Right lobe of liver (tissue), 6 donors: ENCODE measurements around the gene TNFRSF8. TPM values are rescaled to one million over a fixed set of nuclear protein-coding genes. Genes with fewer than 3 reads are reported as not detected.

Experiments
- ATAC-seq, 4 donors: fragments of 200-7000 bp; cut with Tn5 transposase; one replicate each; pipeline ENCODE4 v1.9.1; 2020; ENCODE audit warnings: mild to moderate bottlenecking in 4 of 4, moderate library complexity in 4 of 4
- DNase-seq, 3 donors: peaks; one replicate each; pipeline ENCODE4 v3.0.0-alpha.2; 2020
- H3K27ac ChIP-seq, 3 donors: fragments of 200-600 bp; one replicate each; pipeline ENCODE4 v1.8.0; 2022
- H3K27me3 ChIP-seq, 2 donors: fragments of 200-600 bp; one replicate each; pipeline ENCODE4 v1.8.0; 2022
- H3K36me3 ChIP-seq, 4 donors: fragments of 200-600 bp; sonication (generic) in 1 of 4; one replicate each; pipeline versions ENCODE4 v1.5.1 to v1.8.0; 2017 to 2022; ENCODE audit warnings: control low read depth in 1 of 4
- H3K4me1 ChIP-seq, 4 donors: fragments of 200-600 bp; sonication (generic) in 1 of 4; one replicate each; pipeline versions ENCODE4 v1.5.1 to v1.8.0; 2017 to 2022; ENCODE audit warnings: control low read depth in 1 of 4
- H3K4me3 ChIP-seq, 3 donors: fragments of 200-600 bp; one replicate each; pipeline ENCODE4 v1.8.0; 2022
- H3K9me3 ChIP-seq, 4 donors: fragments of 200-600 bp; sonication (generic) in 1 of 4; one replicate each; pipeline versions ENCODE4 v1.5.1 to v1.8.0; 2017 to 2022; ENCODE audit warnings: control low read depth in 1 of 4
- POLR2A ChIP-seq: fragments of 450-650 bp; IDR thresholded peaks from one replicate; pipeline ENCODE4 v1.6.1; 2017; ENCODE audit warnings: antibody characterized with exemption, mild to moderate bottlenecking
- WGBS: methylation state at CpG from one replicate; pipeline ENCODE4 v1.1.6; 2018; ENCODE audit warnings: low coverage, low lambda C conversion rate; ENCODE audit not compliant: insufficient coverage; ENCODE audit errors: missing lambda C conversion rate; 5-methylcytosine and 5-hydroxymethylcytosine counted together
- intact Hi-C, 2 donors: fragments of 100-400 bp; cut with DNase I; formaldehyde crosslinking; loops; one replicate each; pipeline versions ENCODE4 v1.11.2 to v1.14.1; 2022
- total RNA-seq, 6 experiments: library from RNA; depleted of rRNA in 2 of 6; stranded (reverse); fragments of >200 nt in 2 of 6; fragmentation: NEBNext Ultra II Directional in 3 of 6; extraction: Animal tissue kit (Norgen Biotek cat#: 25700) in 3 of 6; gene quantifications; one replicate each; pipeline versions ENCODE4 v1.1.0 to v1.2.4, GENCODE V29; 2016 to 2023
- TF ChIP-seq, protein P1 (sequence below), 4 donors: fragments of 200-600 bp in 3 of 4; fragments of 450-650 bp in 1 of 4; IDR thresholded peaks; one replicate each; pipeline versions ENCODE4 v1.5.1 to v1.8.0; 2016 to 2022; ENCODE audit warnings: antibody characterized with exemption in 4 of 4, mild to moderate bottlenecking in 2 of 4
- donor health status: DM: no; HTN: yes; CAD: no.
- donor health status: DM: no; HTN: no; CAD: no.
- donor health status: DM: no; HTN: no; CAD: no.
- donor health status: DM: no; HTN: yes; CAD: no.
- donor health status: DM: no; HTN: yes; CAD: no.

Gene TNFRSF8
- total RNA-seq, 6 experiments from 2014 or later, result 0.12 to 0.29 (median 0.19) TPM; not detected in 1

DNA sequence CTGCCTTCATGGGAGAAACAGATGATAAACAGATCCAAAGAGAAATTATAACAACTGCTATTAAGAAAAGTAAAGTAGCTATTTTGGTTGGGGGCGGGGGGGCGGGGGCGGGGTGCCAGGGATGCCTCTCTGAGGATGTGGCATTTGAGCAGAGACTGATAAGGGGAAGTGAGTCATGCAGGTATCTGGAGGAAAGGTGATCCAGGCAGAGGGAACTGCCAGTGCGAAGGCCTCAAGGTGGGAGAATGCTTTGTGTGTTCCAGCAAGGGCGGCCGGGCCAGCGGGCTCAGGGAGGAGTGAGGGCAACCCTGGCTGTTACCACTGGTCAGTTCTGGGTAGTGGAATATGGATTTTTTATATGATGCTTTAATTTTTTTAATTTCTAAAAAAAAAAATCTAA, 96.7 kb downstream of the TNFRSF8 start:
- H3K27ac ChIP-seq, result no peak overlapping the region
- intact Hi-C loops, result no loop called here

DNA sequence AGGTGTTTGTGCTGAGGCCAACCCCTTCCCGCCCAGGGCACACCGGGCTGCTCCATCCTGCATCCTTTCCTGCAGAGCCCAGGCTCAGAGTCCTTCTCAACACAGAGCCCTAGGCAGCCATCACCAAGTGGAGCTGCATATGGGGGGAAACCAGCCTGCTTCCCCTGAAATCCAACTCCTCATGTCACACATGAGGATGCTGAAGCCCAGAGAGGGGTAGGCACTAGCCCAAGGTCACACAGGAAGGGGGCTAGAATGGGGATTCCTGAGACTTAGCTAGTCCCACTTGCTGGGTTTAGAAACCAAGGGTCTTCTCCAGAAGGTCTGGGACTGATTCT, 98.2 kb downstream of the TNFRSF8 start:
- Histone ChIP-seq H3K27ac (peak overlapping the region; percentile 47 to 75 (median 71)), H3K4me1 (peaks cover 3 to 33% (median 13%) of the 10 kb centered on the region in 4 donors), H3K36me3 (no peaks in the 10 kb centered on the region), H3K4me3 (no peak overlapping the region), H3K27me3 (no peaks in the 10 kb centered on the region), H3K9me3 (no peaks in the 10 kb centered on the region)
- no peak for DNase-seq
- ATAC-seq, result no peak
- TF ChIP-seq POLR2A, result no peak
- TF ChIP-seq, protein P1, sequence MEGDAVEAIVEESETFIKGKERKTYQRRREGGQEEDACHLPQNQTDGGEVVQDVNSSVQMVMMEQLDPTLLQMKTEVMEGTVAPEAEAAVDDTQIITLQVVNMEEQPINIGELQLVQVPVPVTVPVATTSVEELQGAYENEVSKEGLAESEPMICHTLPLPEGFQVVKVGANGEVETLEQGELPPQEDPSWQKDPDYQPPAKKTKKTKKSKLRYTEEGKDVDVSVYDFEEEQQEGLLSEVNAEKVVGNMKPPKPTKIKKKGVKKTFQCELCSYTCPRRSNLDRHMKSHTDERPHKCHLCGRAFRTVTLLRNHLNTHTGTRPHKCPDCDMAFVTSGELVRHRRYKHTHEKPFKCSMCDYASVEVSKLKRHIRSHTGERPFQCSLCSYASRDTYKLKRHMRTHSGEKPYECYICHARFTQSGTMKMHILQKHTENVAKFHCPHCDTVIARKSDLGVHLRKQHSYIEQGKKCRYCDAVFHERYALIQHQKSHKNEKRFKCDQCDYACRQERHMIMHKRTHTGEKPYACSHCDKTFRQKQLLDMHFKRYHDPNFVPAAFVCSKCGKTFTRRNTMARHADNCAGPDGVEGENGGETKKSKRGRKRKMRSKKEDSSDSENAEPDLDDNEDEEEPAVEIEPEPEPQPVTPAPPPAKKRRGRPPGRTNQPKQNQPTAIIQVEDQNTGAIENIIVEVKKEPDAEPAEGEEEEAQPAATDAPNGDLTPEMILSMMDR (IDR thresholded peaks at IDR 0.05), result no peak
- no CpG with 5 or more reads among the region's 2 CpGs for WGBS
- intact Hi-C loops, result no loop called here

More for the DNA sequence above, 96.7 kb downstream of the TNFRSF8 start:
- Histone ChIP-seq H3K4me3 (no peak overlapping the region), H3K36me3 (no peaks in the 10 kb centered on the region), H3K4me1 (peaks cover 3 to 33% (median 13%) of the 10 kb centered on the region in 4 donors), H3K9me3 (no peaks in the 10 kb centered on the region), H3K27me3 (no peaks in the 10 kb centered on the region)
- peak in 1 of 4 donors; percentile 7 for ATAC-seq
- 82% methylated on average over 7 of the region's 7 CpGs for WGBS
- DNase-seq, result peak in 1 of 3 donors; percentile 26
- no peak for TF ChIP-seq POLR2A
- TF ChIP-seq, protein P1 (IDR thresholded peaks at IDR 0.05), result no peak

DNA sequence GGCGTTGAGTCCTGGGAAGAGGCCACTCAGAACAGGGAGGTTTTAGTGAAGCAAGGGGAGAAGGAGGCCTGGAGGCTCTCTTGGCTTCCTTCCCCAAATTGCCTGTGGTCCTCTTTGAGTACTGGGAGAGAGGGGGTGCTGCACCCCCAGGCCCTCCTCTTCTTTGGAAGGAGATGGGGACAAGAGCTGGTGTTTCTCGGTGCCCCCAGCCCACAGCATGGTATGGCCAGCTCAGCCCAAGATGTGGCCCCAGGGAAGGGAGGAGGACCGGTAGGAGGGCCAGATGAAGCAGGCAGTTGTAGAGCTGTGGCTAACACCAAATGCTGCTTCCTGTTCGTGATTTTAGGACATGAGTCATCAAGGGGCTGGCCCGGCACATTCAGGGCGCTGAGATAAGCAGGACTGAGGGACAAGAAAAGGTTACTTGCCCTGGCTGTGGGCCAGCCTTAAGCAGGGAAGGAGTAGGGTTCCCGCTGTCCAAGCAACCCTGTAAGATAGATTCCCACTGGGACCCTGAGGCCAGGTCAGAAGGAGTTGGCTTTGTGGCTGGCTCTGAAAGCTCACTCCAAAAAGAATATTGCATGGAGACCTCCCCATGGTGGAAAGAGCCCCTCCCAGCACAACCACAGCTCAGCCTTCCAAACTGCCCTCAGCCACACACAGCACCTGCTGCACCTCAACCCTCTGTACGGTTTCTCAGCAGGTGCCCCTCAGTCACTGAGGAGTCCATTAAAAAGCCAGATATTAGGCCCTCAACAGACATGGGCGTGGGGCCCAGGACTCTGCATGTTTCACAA, 98.8 kb downstream of the TNFRSF8 start:
- intact Hi-C loops, result no loop called here
- Histone ChIP-seq H3K9me3 (no peaks in the 10 kb centered on the region), H3K27ac (peak overlapping the region; percentile 47 to 75 (median 71)), H3K4me3 (no peak overlapping the region), H3K4me1 (peaks cover 3 to 33% (median 13%) of the 10 kb centered on the region in 4 donors), H3K36me3 (no peaks in the 10 kb centered on the region), H3K27me3 (no peaks in the 10 kb centered on the region)
- 5% methylated on average over 4 of the region's 9 CpGs for WGBS
- TF ChIP-seq, protein P1 (IDR thresholded peaks at IDR 0.05), result no peak
- TF ChIP-seq POLR2A, result peak; percentile 81
- ATAC-seq, result peak; percentile 74 to 80 (median 76)
- peak; percentile 83 to 93 (median 86) for DNase-seq

DNA sequence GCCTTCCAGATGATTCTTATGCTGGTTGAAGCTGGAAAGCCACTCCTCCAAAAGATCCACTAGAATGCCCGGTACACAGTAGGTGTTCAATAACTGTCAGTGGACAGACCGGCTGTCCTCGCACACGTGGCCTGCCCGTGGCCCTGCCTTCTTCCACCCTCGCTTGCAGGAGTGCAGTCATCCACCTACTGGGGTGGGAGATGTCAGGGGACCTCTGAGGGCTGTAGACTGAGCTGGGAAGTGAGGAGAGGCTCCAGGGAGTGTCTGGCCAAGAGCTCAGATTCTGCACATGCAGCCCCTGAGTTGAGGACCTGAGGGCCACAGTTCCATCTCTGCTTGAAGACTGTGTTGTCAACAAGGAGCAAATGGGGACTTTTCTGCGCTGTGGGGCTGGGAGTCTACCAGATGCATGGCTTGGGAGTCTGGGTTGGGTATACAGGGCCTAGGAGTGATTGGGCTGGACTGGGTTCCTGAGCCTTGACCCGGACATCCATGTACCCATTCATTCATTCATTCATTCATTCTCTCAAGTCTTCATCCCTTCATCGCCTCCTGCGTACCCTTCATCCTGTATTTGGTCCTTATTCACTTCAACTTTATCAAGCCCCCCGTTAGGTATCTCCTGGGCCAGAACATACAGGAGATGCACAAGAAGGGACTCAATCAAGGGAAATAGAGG, 99.5 kb downstream of the TNFRSF8 start:
- WGBS, result 65% methylated on average over 5 of the region's 11 CpGs
- no peak for TF ChIP-seq POLR2A
- ATAC-seq (no peak), DNase-seq (no peak)
- peak overlapping the region; percentile 47 to 75 (median 71) for H3K27ac ChIP-seq
- no peaks in the 10 kb centered on the region for H3K36me3 ChIP-seq
- no peaks in the 10 kb centered on the region for H3K9me3 ChIP-seq
- H3K4me3 ChIP-seq, result no peak overlapping the region
- H3K27me3 ChIP-seq, result no peaks in the 10 kb centered on the region
- intact Hi-C loops, result no loop called here
- H3K4me1 ChIP-seq, result peaks cover 3 to 26% (median 10%) of the 10 kb centered on the region in 4 donors

DNA sequence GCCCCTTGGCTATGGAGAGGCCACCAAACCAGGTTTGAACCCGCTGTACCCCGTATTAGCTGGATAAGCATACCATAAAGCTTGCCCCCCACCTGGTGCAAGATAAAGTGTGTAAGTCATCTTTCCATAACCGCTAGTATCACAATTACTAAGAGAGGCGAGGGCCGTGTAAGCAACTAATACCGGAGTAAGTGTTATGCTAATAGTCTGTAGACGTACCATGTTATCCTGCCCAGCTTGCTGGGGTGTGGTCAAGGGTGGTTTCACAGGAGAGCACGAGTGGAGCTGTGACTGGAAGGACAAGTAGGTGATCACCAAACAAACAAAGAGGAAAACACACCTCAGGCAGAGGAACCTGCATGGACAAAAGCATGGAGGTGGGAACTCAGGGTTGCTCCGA, 100.1 kb downstream of the TNFRSF8 start:
- Histone ChIP-seq H3K27ac (no peak overlapping the region), H3K9me3 (no peaks in the 10 kb centered on the region), H3K36me3 (no peaks in the 10 kb centered on the region), H3K27me3 (no peaks in the 10 kb centered on the region), H3K4me3 (no peak overlapping the region), H3K4me1 (peaks cover 3 to 20% (median 7%) of the 10 kb centered on the region in 4 donors)
- no peak for ATAC-seq
- no peak for DNase-seq
- 83% methylated on average over 8 of the region's 9 CpGs for WGBS
- intact Hi-C loops, result no loop called here
- no peak for TF ChIP-seq POLR2A
- TF ChIP-seq, protein P1 (IDR thresholded peaks at IDR 0.05), result no peak
